CD14-positive monocyte (primary cell): ENCODE data around the gene B4GALT1. TPM values are rescaled to one million over a fixed set of nuclear protein-coding genes. Genes with fewer than 3 reads are reported as not detected.

Experiments
- DNase-seq, 3 donors: peaks; one replicate each; pipeline ENCODE4 v3.0.0-alpha.2; 2011 to 2022
- H2AFZ ChIP-seq: 2 replicates; pipeline ENCODE4 v1.6.0; 2012; ENCODE audit warnings: mild to moderate bottlenecking, low read depth, low read length, inconsistent platforms; ENCODE audit not compliant: insufficient read depth, poor library complexity, severe bottlenecking
- H3K27ac ChIP-seq, 2 donors: 1 replicate in 1 of 2; 2 replicates in 1 of 2; pipeline ENCODE4 v1.5.1; 2012 to 2013; ENCODE audit warnings: low read length in 2 of 2, control low read depth in 1 of 2, inconsistent platforms in 1 of 2, low read depth in 1 of 2, mild to moderate bottlenecking in 1 of 2
- H3K27me3 ChIP-seq, 2 donors: one replicate each; pipeline versions ENCODE4 v1.6.0 to v1.6.1; 2011 to 2013; ENCODE audit warnings: low read length in 2 of 2; ENCODE audit not compliant: control insufficient read depth in 2 of 2, insufficient read depth in 2 of 2
- H3K36me3 ChIP-seq, 2 donors: replicated peaks in 1 of 2; 1 replicate in 1 of 2; 2 replicates in 1 of 2; pipeline versions ENCODE4 v1.5.1 to v1.6.1; 2012 to 2013; ENCODE audit warnings: low read length in 2 of 2, control low read depth in 1 of 2, inconsistent platforms in 1 of 2, mild to moderate bottlenecking in 1 of 2; ENCODE audit not compliant: insufficient read depth in 2 of 2, control insufficient read depth in 1 of 2
- H3K4me1 ChIP-seq, 2 donors: 1 replicate in 1 of 2; 2 replicates in 1 of 2; pipeline versions ENCODE4 v1.5.1 to v1.6.1; 2012 to 2013; ENCODE audit warnings: low read length in 2 of 2, control low read depth in 1 of 2, inconsistent platforms in 1 of 2, mild to moderate bottlenecking in 1 of 2, moderate library complexity in 1 of 2; ENCODE audit not compliant: insufficient read depth in 2 of 2, control insufficient read depth in 1 of 2
- H3K4me2 ChIP-seq: replicated peaks from 2 replicates; pipeline ENCODE3; 2012; ENCODE audit warnings: low read length, moderate library complexity, mild to moderate bottlenecking; ENCODE audit not compliant: poor library complexity, severe bottlenecking; ENCODE audit errors: extremely low read depth
- H3K4me3 ChIP-seq, 3 experiments: fragments of 200-600 bp in 1 of 3; sonication (generic) in 1 of 3; replicated peaks in 1 of 3; 1 replicate in 2 of 3; 2 replicates in 1 of 3; pipeline ENCODE4 v1.5.1; 2011 to 2013; ENCODE audit warnings: low read length in 3 of 3, mild to moderate bottlenecking in 3 of 3, control low read depth in 2 of 3, low read depth in 2 of 3, inconsistent platforms in 1 of 3, moderate library complexity in 1 of 3
- H3K79me2 ChIP-seq: 2 replicates; pipeline ENCODE4 v1.6.0; 2012; ENCODE audit warnings: mild to moderate bottlenecking, control low read depth, inconsistent platforms, low read length, moderate library complexity; ENCODE audit not compliant: insufficient read depth
- H3K9ac ChIP-seq: 2 replicates; pipeline ENCODE4 v1.6.0; 2017; ENCODE audit warnings: low read length, mild to moderate bottlenecking; ENCODE audit not compliant: insufficient read depth, poor library complexity, severe bottlenecking
- H3K9me3 ChIP-seq, 2 donors: replicated peaks in 1 of 2; 1 replicate in 1 of 2; 2 replicates in 1 of 2; pipeline versions ENCODE4 v1.5.1 to v1.6.1; 2012 to 2013; ENCODE audit warnings: low read length in 2 of 2, control low read depth in 1 of 2; ENCODE audit not compliant: control insufficient read depth in 1 of 2, insufficient read depth in 1 of 2
- H4K20me1 ChIP-seq: 2 replicates; pipeline ENCODE4 v1.6.0; 2012; ENCODE audit warnings: mild to moderate bottlenecking, low read length, control low read depth, moderate library complexity; ENCODE audit not compliant: insufficient read depth
- H3K27ac Mint-ChIP-seq, 7 donors: one replicate each; pipeline ENCODE4 v1.8.0; 2020; ENCODE audit warnings: mild to moderate bottlenecking in 7 of 7, mixed read lengths in 7 of 7, moderate library complexity in 6 of 7, inconsistent platforms in 2 of 7
- H3K27me3 Mint-ChIP-seq, 3 donors: one replicate each; pipeline ENCODE4 v1.8.0; 2021 to 2022; ENCODE audit warnings: low read depth in 3 of 3, mild to moderate bottlenecking in 3 of 3, mixed read lengths in 3 of 3, moderate library complexity in 3 of 3, inconsistent platforms in 1 of 3
- H3K36me3 Mint-ChIP-seq, 2 donors: one replicate each; pipeline ENCODE4 v1.8.0; 2020; ENCODE audit warnings: mixed read lengths in 2 of 2, inconsistent platforms in 1 of 2, mild to moderate bottlenecking in 1 of 2
- H3K4me1 Mint-ChIP-seq: one replicate; pipeline ENCODE4 v1.8.0; 2020; ENCODE audit warnings: mild to moderate bottlenecking, mixed read lengths
- H3K4me3 Mint-ChIP-seq, 2 donors: one replicate each; pipeline ENCODE4 v1.8.0; 2020; ENCODE audit warnings: mild to moderate bottlenecking in 2 of 2, mixed read lengths in 2 of 2, moderate library complexity in 1 of 2
- H3K9me3 Mint-ChIP-seq, 7 donors: one replicate each; pipeline ENCODE4 v1.8.0; 2020 to 2022; ENCODE audit warnings: mixed read lengths in 7 of 7, mild to moderate bottlenecking in 6 of 7, moderate library complexity in 6 of 7, inconsistent platforms in 2 of 7
- WGBS: methylation state at CpG from one replicate; pipeline ENCODE4 v1.1.5; 2013; ENCODE audit warnings: missing lambda C conversion rate; ENCODE audit not compliant: insufficient coverage; 5-methylcytosine and 5-hydroxymethylcytosine counted together
- intact Hi-C, 2 donors: fragments of 100-400 bp; cut with micrococcal nuclease; formaldehyde crosslinking; loops; one replicate each; pipeline versions ENCODE4 v1.15.0 to v1.15.1; 2023
- polyA plus RNA-seq, 3 donors: library from polyadenylated mRNA; depleted of rRNA in 1 of 3; unstranded in 2 of 3; stranded (reverse) in 1 of 3; fragments of 300-500 nt in 2 of 3; fragments of >200 nt in 1 of 3; fragmentation: Illumina TruSeq in 2 of 3; gene quantifications; 1 replicate in 2 of 3; 2 replicates in 1 of 3; pipeline ENCODE4 v1.2.3, GENCODE V29; 2012 to 2021
- TF ChIP-seq, protein P1 (sequence below): fragments of 200-600 bp; IDR thresholded peaks from one replicate; pipeline ENCODE4 v1.8.0; 2022; ENCODE audit warnings: antibody characterized with exemption, mild to moderate bottlenecking

The B4GALT1 gene
- polyA plus RNA-seq, 3 donors, result 27.6 to 53.7 (median 38.6) TPM

DNA sequence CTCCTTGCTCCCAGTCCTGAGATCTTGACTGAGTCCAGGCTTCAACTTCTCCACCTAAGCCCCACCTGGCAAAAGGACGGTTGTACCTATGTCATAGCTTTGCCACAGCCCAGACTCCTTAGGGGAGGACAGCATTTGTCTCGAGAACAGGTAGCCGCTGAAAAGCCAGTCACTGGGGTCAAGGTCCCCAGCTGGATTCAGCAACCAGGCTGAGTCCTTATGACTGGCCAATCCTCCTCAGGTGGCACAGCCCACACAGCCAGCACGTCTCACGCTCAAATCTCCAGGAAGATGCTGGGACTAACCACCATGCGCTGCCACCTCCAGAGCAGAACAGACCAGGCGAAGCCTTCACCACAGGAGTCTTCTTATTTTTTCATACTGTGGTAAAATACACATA is 62.7 kb downstream of the B4GALT1 start:
- Histone ChIP-seq H3K27me3 (no peaks in the 10 kb centered on the region), H3K27ac (no peak overlapping the region), H4K20me1 (peaks cover 8% of the 10 kb centered on the region), H2AFZ (no peak overlapping the region), H3K9me3 (no peaks in the 10 kb centered on the region), H3K79me2 (no peaks in the 10 kb centered on the region), H3K4me1 (no peaks in the 10 kb centered on the region), H3K36me3 (peaks cover 0 to 7% of the 10 kb centered on the region in 2 donors), H3K9ac (no peak overlapping the region), H3K4me3 (no peak overlapping the region), H3K4me2 (no peak overlapping the region)
- Mint-ChIP-seq H3K4me1 (peaks cover 5% of the 10 kb centered on the region), H3K36me3 (peaks cover 3 to 6% of the 10 kb centered on the region in 2 donors), H3K27me3 (peaks cover 1 to 4% (median 2%) of the 10 kb centered on the region in 3 donors), H3K4me3 (no peak overlapping the region), H3K27ac (no peak overlapping the region), H3K9me3 (peaks cover 0 to 5% (median 0%) of the 10 kb centered on the region in 7 donors)
- 93% methylated on average over 6 of the region's 7 CpGs for WGBS
- TF ChIP-seq, protein P1, sequence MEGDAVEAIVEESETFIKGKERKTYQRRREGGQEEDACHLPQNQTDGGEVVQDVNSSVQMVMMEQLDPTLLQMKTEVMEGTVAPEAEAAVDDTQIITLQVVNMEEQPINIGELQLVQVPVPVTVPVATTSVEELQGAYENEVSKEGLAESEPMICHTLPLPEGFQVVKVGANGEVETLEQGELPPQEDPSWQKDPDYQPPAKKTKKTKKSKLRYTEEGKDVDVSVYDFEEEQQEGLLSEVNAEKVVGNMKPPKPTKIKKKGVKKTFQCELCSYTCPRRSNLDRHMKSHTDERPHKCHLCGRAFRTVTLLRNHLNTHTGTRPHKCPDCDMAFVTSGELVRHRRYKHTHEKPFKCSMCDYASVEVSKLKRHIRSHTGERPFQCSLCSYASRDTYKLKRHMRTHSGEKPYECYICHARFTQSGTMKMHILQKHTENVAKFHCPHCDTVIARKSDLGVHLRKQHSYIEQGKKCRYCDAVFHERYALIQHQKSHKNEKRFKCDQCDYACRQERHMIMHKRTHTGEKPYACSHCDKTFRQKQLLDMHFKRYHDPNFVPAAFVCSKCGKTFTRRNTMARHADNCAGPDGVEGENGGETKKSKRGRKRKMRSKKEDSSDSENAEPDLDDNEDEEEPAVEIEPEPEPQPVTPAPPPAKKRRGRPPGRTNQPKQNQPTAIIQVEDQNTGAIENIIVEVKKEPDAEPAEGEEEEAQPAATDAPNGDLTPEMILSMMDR, result no peak
- intact Hi-C loops, result no loop called here
- no peak for DNase-seq

DNA sequence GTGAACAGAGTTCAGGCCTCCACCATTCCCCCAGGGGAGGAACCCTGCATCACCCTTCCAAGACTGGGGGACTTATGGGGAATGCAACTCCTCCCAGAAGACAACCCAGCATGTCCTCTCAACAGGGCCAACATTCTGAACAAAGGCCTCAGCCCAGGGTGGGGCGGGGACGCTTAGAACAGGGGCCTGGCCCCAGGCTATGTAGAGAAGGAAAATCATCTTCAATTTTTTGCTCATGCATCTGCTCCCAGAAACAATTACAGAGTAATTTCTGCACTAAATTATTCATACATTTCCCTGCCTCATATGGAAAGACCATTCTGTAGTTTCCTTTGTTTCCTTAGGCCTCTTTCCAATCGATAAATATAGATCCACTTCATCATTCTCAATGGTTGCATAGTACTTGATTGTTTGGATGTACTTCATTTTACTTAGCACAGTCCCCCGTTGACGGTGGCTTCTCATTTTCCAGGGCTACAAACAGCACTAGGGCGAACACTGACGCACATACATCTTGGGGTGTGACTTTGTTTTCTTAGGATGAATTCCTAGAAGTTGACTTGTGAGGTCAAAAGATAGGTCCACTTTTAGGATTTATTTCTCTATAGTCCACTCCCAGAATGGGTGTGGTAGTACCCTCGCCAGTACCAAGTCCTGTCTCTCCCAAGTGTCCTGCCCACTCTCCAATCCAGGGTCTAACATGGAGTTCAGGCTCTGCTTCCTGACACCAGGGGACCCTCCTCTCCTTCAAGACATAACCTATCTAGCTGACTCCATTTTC is 63.4 kb downstream of the B4GALT1 start:
- no peaks in the 10 kb centered on the region for H3K4me1 ChIP-seq
- intact Hi-C loops, result no loop called here
- no peak for DNase-seq
- H3K9me3 ChIP-seq, result no peaks in the 10 kb centered on the region
- peaks cover 3 to 4% of the 10 kb centered on the region in 2 donors for H3K36me3 Mint-ChIP-seq
- H3K36me3 ChIP-seq, result no peaks in the 10 kb centered on the region
- H3K4me1 Mint-ChIP-seq, result peaks cover 5% of the 10 kb centered on the region
- no peak overlapping the region for H3K27ac ChIP-seq
- no peaks in the 10 kb centered on the region for H3K79me2 ChIP-seq
- no peak overlapping the region for H3K9ac ChIP-seq
- H3K27ac Mint-ChIP-seq, result peak overlapping the region in 1 of 7 donors; percentile 60
- TF ChIP-seq, protein P1, result no peak
- no peaks in the 10 kb centered on the region for H3K27me3 ChIP-seq
- H3K4me3 Mint-ChIP-seq, result no peak overlapping the region
- H4K20me1 ChIP-seq, result peaks cover under 1% of the 10 kb centered on the region
- H3K9me3 Mint-ChIP-seq, result peaks cover 0 to 5% (median 0%) of the 10 kb centered on the region in 7 donors
- H3K4me2 ChIP-seq, result no peak overlapping the region
- no peak overlapping the region for H2AFZ ChIP-seq
- WGBS, result 86% methylated on average over 1 of the region's 8 CpGs
- no peak overlapping the region for H3K4me3 ChIP-seq
- H3K27me3 Mint-ChIP-seq, result peaks cover 1 to 4% (median 2%) of the 10 kb centered on the region in 3 donors
